Daoy (cell line): ENCODE measurements around the gene SYNE1. TPM values are rescaled to one million over a fixed set of nuclear protein-coding genes. Genes with fewer than 3 reads are reported as not detected.
A peak's percentile ranks its signal among the peaks of the same experiment; 100 is the strongest.

Experiments
- DNase-seq: peaks from one replicate; pipeline ENCODE4 v3.0.0-alpha.2; 2015; ENCODE audit warnings: low read depth
- total RNA-seq: library from RNA; depleted of rRNA; stranded (reverse); fragments of >200 nt; shearing (Covaris generic); gene quantifications from 2 replicates; pipeline ENCODE4 v1.2.3, GENCODE V29; 2014

SYNE1 gene
- total RNA-seq, 1 experiment from 2014 or later, result 8.7 TPM

GRCh38 chr6:152277826-152278329, 359.3 kb downstream of the SYNE1 start:
- no peak for DNase-seq

GRCh38 chr6:152273638-152274037, 363.5 kb downstream of the SYNE1 start:
- DNase-seq, result no peak

- DNase-seq, result no peak
Observed at GRCh38 chr6:152273002-152273401, 364.2 kb downstream of the SYNE1 start.

GRCh38 chr6:152272486-152272885, 364.7 kb downstream of the SYNE1 start:
- DNase-seq, result no peak

- DNase-seq, result peak; percentile 59
Observed at GRCh38 chr6:152271776-152272464, 365.2 kb downstream of the SYNE1 start.

GRCh38 chr6:152270301-152270925, 366.7 kb downstream of the SYNE1 start:
- peak; percentile 19 for DNase-seq

GRCh38 chr6:152268846-152269442, 368.2 kb downstream of the SYNE1 start:
- DNase-seq, result no peak

- DNase-seq, result no peak
Observed at GRCh38 chr6:152267967-152268845, 369.0 kb downstream of the SYNE1 start.

GRCh38 chr6:152265651-152266050, 371.5 kb downstream of the SYNE1 start:
- no peak for DNase-seq

GRCh38 chr6:152263582-152263981, 373.6 kb downstream of the SYNE1 start:
- no peak for DNase-seq

- no peak for DNase-seq
Observed at GRCh38 chr6:152261179-152261578, 376.0 kb downstream of the SYNE1 start.

- no peak for DNase-seq
Observed at GRCh38 chr6:152259234-152259633, 377.9 kb downstream of the SYNE1 start.

GRCh38 chr6:152257581-152257980, 379.6 kb downstream of the SYNE1 start:
- no peak for DNase-seq

GRCh38 chr6:152250127-152250526, 387.0 kb downstream of the SYNE1 start:
- no peak for DNase-seq

GRCh38 chr6:152248980-152249379, 388.2 kb downstream of the SYNE1 start:
- DNase-seq, result no peak

- no peak for DNase-seq
Observed at GRCh38 chr6:152246554-152247337, 390.4 kb downstream of the SYNE1 start.

GRCh38 chr6:152244998-152245630, 392.0 kb downstream of the SYNE1 start:
- no peak for DNase-seq

GRCh38 chr6:152241013-152241766, 396.0 kb downstream of the SYNE1 start:
- DNase-seq, result no peak

- no peak for DNase-seq
Observed at GRCh38 chr6:152240436-152240835, 396.7 kb downstream of the SYNE1 start.
